ENCODE measurements around the gene IGSF21. TPM values are rescaled to one million over a fixed set of nuclear protein-coding genes. Genes with fewer than 3 reads are reported as not detected.

The IGSF21 gene
- total and polyA plus RNA-seq, 2 of the 4 experiments (the other 2 are of a cell fraction): not detected

GRCh38 chr1:18387307-18387706, 279.7 kb downstream of the IGSF21 start:
- no peak overlapping the region for H2BK20ac ChIP-seq (ENCODE audit: low read depth, low read length)
- H3K4me2 ChIP-seq (ENCODE audit: low read depth, low read length): no peak overlapping the region
- no peak overlapping the region for H3K27ac ChIP-seq (ENCODE audit: insufficient read depth, low read length)
- H3K14ac ChIP-seq (replicated peaks; ENCODE audit: low read depth, low read length): no peak overlapping the region
- H4K91ac ChIP-seq (ENCODE audit: insufficient read depth, low read depth, low read length): no peak overlapping the region
- H2AFZ ChIP-seq (replicated peaks; ENCODE audit: low read length, poor library complexity): no peak overlapping the region
- peaks cover 33% of the 10 kb centered on the region for H3K9me3 ChIP-seq (ENCODE audit: control insufficient read depth, insufficient read depth, low read length)
- dilution Hi-C loops (cut with HindIII; ENCODE audit: low sequenced_read_pairs, unreplicated experiment) (no loop called here), in situ Hi-C loops (cut with MboI; ENCODE audit: low sequenced_read_pairs) (no loop called here), intact Hi-C loops (cut with micrococcal nuclease) (no loop called here)
- H3K27me3 ChIP-seq (ENCODE audit: control insufficient read depth, insufficient read depth, low read length): no peaks in the 10 kb centered on the region
- H3K36me3 ChIP-seq (ENCODE audit: control insufficient read depth, insufficient read depth, low read length): no peaks in the 10 kb centered on the region
- no peak overlapping the region for H3K4me3 ChIP-seq (ENCODE audit: insufficient read depth, low read depth, low read length)
- ChIA-PET POLR2A (ENCODE audit: unreplicated experiment) (no interaction called here), CTCF (no interaction called here)
- H3K18ac ChIP-seq (ENCODE audit: low read depth, low read length): no peak overlapping the region
- H3K4ac ChIP-seq (ENCODE audit: low read depth, low read length): no peak overlapping the region
- no peak overlapping the region for H3K9ac ChIP-seq (ENCODE audit: low read depth, low read length)
- H4K5ac ChIP-seq (ENCODE audit: low read depth, low read length): no peak overlapping the region
- H2BK120ac ChIP-seq (ENCODE audit: low read depth, low read length): no peak overlapping the region
- no peak for TF ChIP-seq CEBPB (IDR thresholded peaks at IDR 0.05; ENCODE audit: low read depth, low read length)
- TF ChIP-seq MXI1 (IDR thresholded peaks at IDR 0.05; ENCODE audit: borderline replicate concordance, low read depth, low read length): no peak
- TF ChIP-seq MAZ (IDR thresholded peaks at IDR 0.05; ENCODE audit: borderline replicate concordance, low read depth, low read length): no peak
- TF ChIP-seq MAFK (IDR thresholded peaks at IDR 0.05; ENCODE audit: low read depth, low read length): no peak
- TF ChIP-seq RCOR1 (IDR thresholded peaks at IDR 0.05; ENCODE audit: insufficient replicate concordance, low read length): no peak
- TF ChIP-seq FOS (IDR thresholded peaks at IDR 0.05; ENCODE audit: low read depth, low read length): no peak
- TF ChIP-seq RAD21 (IDR thresholded peaks at IDR 0.05; ENCODE audit: low read length): no peak
- TF ChIP-seq BHLHE40 (IDR thresholded peaks at IDR 0.05; ENCODE audit: low read depth, low read length): no peak
- no peak for TF ChIP-seq RFX5 (IDR thresholded peaks at IDR 0.05; ENCODE audit: low read depth, low read length)
- H3K56ac ChIP-seq (ENCODE audit: extremely low read depth, insufficient read depth, low read length): no peak overlapping the region
- H2AK5ac ChIP-seq (ENCODE audit: low read depth, low read length): no peak overlapping the region
- H4K20me1 ChIP-seq (ENCODE audit: insufficient read depth, low read length): no peaks in the 10 kb centered on the region
- H3K4me1 ChIP-seq (ENCODE audit: control insufficient read depth, insufficient read depth, low read length): no peaks in the 10 kb centered on the region
- BruUV-seq (replicated peaks): no TSS peak
- H3K9me1 ChIP-seq (ENCODE audit: insufficient read depth, low read length): no peaks in the 10 kb centered on the region
- WGBS, 2 experiments (ENCODE audit: extremely low coverage in 2 of 2, insufficient read length in 1 of 2): no CpG with 5 or more reads among the region's 6 CpGs
- DNase-seq (no peak), ATAC-seq (ENCODE audit: low read depth) (no peak)
- H4K8ac ChIP-seq (ENCODE audit: low read depth in 2 of 2, low read length in 2 of 2): no peak overlapping the region
- no peak overlapping the region for H3K23ac ChIP-seq (ENCODE audit: low read depth, low read length)
- no peak overlapping the region for H2AK9ac ChIP-seq (replicated peaks; ENCODE audit: low read depth, low read length, poor library complexity)
- no peak overlapping the region for H2BK15ac ChIP-seq (ENCODE audit: low read depth, low read length)
- no peak overlapping the region for H2BK5ac ChIP-seq (ENCODE audit: low read depth, low read length, poor library complexity, severe bottlenecking)
- no peaks in the 10 kb centered on the region for H3K79me1 ChIP-seq (ENCODE audit: low read depth in 1 of 2, low read length in 2 of 2)

All from IMR-90 (cell line).